ENCODE data around the gene ANKRD6.
A peak's percentile ranks its signal among the peaks of the same experiment; 100 is the strongest.

ANKRD6 gene

GRCh38 chr6:89414215-89414614 is 18.7 kb upstream of the ANKRD6 start:
- no peak for DNase-seq

GRCh38 chr6:89415185-89415584 is 17.8 kb upstream of the ANKRD6 start:
- DNase-seq, result no peak

- no peak for DNase-seq
These were observed 16.2 kb upstream of the ANKRD6 start for GRCh38 chr6:89416796-89417195.

- no peak for DNase-seq
These were observed 2.6 kb upstream of the ANKRD6 start for GRCh38 chr6:89430201-89430962.

GRCh38 chr6:89433252-89434149 is 549 bp downstream of the ANKRD6 start:
- peak; percentile 10 for DNase-seq

GRCh38 chr6:89434150-89434499 is 1.2 kb downstream of the ANKRD6 start:
- no peak for DNase-seq

- DNase-seq, result no peak
These were observed 2.0 kb downstream of the ANKRD6 start for GRCh38 chr6:89434954-89435353.

- DNase-seq, result no peak
These were observed 3.3 kb downstream of the ANKRD6 start for GRCh38 chr6:89436226-89436625.

GRCh38 chr6:89438248-89438647 is 5.3 kb downstream of the ANKRD6 start:
- DNase-seq, result no peak

GRCh38 chr6:89439014-89439413 is 6.1 kb downstream of the ANKRD6 start:
- no peak for DNase-seq

GRCh38 chr6:89440200-89440599 is 7.2 kb downstream of the ANKRD6 start:
- DNase-seq, result no peak

GRCh38 chr6:89443658-89444057 is 10.7 kb downstream of the ANKRD6 start:
- DNase-seq, result no peak

- no peak for DNase-seq
These were observed 16.2 kb downstream of the ANKRD6 start for GRCh38 chr6:89449193-89449592.

GRCh38 chr6:89452281-89452680 is 19.3 kb downstream of the ANKRD6 start:
- DNase-seq, result no peak

- no peak for DNase-seq
These were observed 21.3 kb downstream of the ANKRD6 start for GRCh38 chr6:89454300-89454699.

GRCh38 chr6:89458704-89459103 is 25.8 kb downstream of the ANKRD6 start:
- DNase-seq, result no peak

GRCh38 chr6:89459501-89459900 is 26.5 kb downstream of the ANKRD6 start:
- DNase-seq, result no peak

GRCh38 chr6:89460713-89461112 is 27.8 kb downstream of the ANKRD6 start:
- DNase-seq, result no peak

- no peak for DNase-seq
These were observed 29.6 kb downstream of the ANKRD6 start for GRCh38 chr6:89462503-89462902.

- no peak for DNase-seq
These were observed 31.3 kb downstream of the ANKRD6 start for GRCh38 chr6:89464295-89464694.

- no peak for DNase-seq
These were observed 34.5 kb downstream of the ANKRD6 start for GRCh38 chr6:89467437-89467836.

- no peak for DNase-seq
These were observed 36.0 kb downstream of the ANKRD6 start for GRCh38 chr6:89468998-89469397.

- no peak for DNase-seq
These were observed 38.4 kb downstream of the ANKRD6 start for GRCh38 chr6:89471287-89471867.

- DNase-seq, result no peak
These were observed 42.1 kb downstream of the ANKRD6 start for GRCh38 chr6:89475101-89475500.
